CD14-positive monocyte (primary cell): ENCODE measurements around the gene RBKS. TPM values are rescaled to one million over a fixed set of nuclear protein-coding genes. Genes with fewer than 3 reads are reported as not detected.

Experiments used
- DNase-seq, 3 donors: peaks; one replicate each; pipeline ENCODE4 v3.0.0-alpha.2; 2011 to 2022
- H2AFZ ChIP-seq: 2 replicates; pipeline ENCODE4 v1.6.0; 2012; ENCODE audit warnings: mild to moderate bottlenecking, low read depth, low read length, inconsistent platforms; ENCODE audit not compliant: insufficient read depth, poor library complexity, severe bottlenecking
- H3K27ac ChIP-seq, 2 donors: 1 replicate in 1 of 2; 2 replicates in 1 of 2; pipeline ENCODE4 v1.5.1; 2012 to 2013; ENCODE audit warnings: low read length in 2 of 2, control low read depth in 1 of 2, inconsistent platforms in 1 of 2, low read depth in 1 of 2, mild to moderate bottlenecking in 1 of 2
- H3K27me3 ChIP-seq, 2 donors: one replicate each; pipeline versions ENCODE4 v1.6.0 to v1.6.1; 2011 to 2013; ENCODE audit warnings: low read length in 2 of 2; ENCODE audit not compliant: control insufficient read depth in 2 of 2, insufficient read depth in 2 of 2
- H3K36me3 ChIP-seq, 2 donors: replicated peaks in 1 of 2; 1 replicate in 1 of 2; 2 replicates in 1 of 2; pipeline versions ENCODE4 v1.5.1 to v1.6.1; 2012 to 2013; ENCODE audit warnings: low read length in 2 of 2, control low read depth in 1 of 2, inconsistent platforms in 1 of 2, mild to moderate bottlenecking in 1 of 2; ENCODE audit not compliant: insufficient read depth in 2 of 2, control insufficient read depth in 1 of 2
- H3K4me1 ChIP-seq, 2 donors: 1 replicate in 1 of 2; 2 replicates in 1 of 2; pipeline versions ENCODE4 v1.5.1 to v1.6.1; 2012 to 2013; ENCODE audit warnings: low read length in 2 of 2, control low read depth in 1 of 2, inconsistent platforms in 1 of 2, mild to moderate bottlenecking in 1 of 2, moderate library complexity in 1 of 2; ENCODE audit not compliant: insufficient read depth in 2 of 2, control insufficient read depth in 1 of 2
- H3K4me2 ChIP-seq: replicated peaks from 2 replicates; pipeline ENCODE3; 2012; ENCODE audit warnings: low read length, moderate library complexity, mild to moderate bottlenecking; ENCODE audit not compliant: poor library complexity, severe bottlenecking; ENCODE audit errors: extremely low read depth
- H3K4me3 ChIP-seq, 3 experiments: fragments of 200-600 bp in 1 of 3; sonication (generic) in 1 of 3; replicated peaks in 1 of 3; 1 replicate in 2 of 3; 2 replicates in 1 of 3; pipeline ENCODE4 v1.5.1; 2011 to 2013; ENCODE audit warnings: low read length in 3 of 3, mild to moderate bottlenecking in 3 of 3, control low read depth in 2 of 3, low read depth in 2 of 3, inconsistent platforms in 1 of 3, moderate library complexity in 1 of 3
- H3K79me2 ChIP-seq: 2 replicates; pipeline ENCODE4 v1.6.0; 2012; ENCODE audit warnings: mild to moderate bottlenecking, control low read depth, inconsistent platforms, low read length, moderate library complexity; ENCODE audit not compliant: insufficient read depth
- H3K9ac ChIP-seq: 2 replicates; pipeline ENCODE4 v1.6.0; 2017; ENCODE audit warnings: low read length, mild to moderate bottlenecking; ENCODE audit not compliant: insufficient read depth, poor library complexity, severe bottlenecking
- H3K9me3 ChIP-seq, 2 donors: replicated peaks in 1 of 2; 1 replicate in 1 of 2; 2 replicates in 1 of 2; pipeline versions ENCODE4 v1.5.1 to v1.6.1; 2012 to 2013; ENCODE audit warnings: low read length in 2 of 2, control low read depth in 1 of 2; ENCODE audit not compliant: control insufficient read depth in 1 of 2, insufficient read depth in 1 of 2
- H4K20me1 ChIP-seq: 2 replicates; pipeline ENCODE4 v1.6.0; 2012; ENCODE audit warnings: mild to moderate bottlenecking, low read length, control low read depth, moderate library complexity; ENCODE audit not compliant: insufficient read depth
- H3K27ac Mint-ChIP-seq, 7 donors: one replicate each; pipeline ENCODE4 v1.8.0; 2020; ENCODE audit warnings: mild to moderate bottlenecking in 7 of 7, mixed read lengths in 7 of 7, moderate library complexity in 6 of 7, inconsistent platforms in 2 of 7
- H3K27me3 Mint-ChIP-seq, 3 donors: one replicate each; pipeline ENCODE4 v1.8.0; 2021 to 2022; ENCODE audit warnings: low read depth in 3 of 3, mild to moderate bottlenecking in 3 of 3, mixed read lengths in 3 of 3, moderate library complexity in 3 of 3, inconsistent platforms in 1 of 3
- H3K36me3 Mint-ChIP-seq, 2 donors: one replicate each; pipeline ENCODE4 v1.8.0; 2020; ENCODE audit warnings: mixed read lengths in 2 of 2, inconsistent platforms in 1 of 2, mild to moderate bottlenecking in 1 of 2
- H3K4me1 Mint-ChIP-seq: one replicate; pipeline ENCODE4 v1.8.0; 2020; ENCODE audit warnings: mild to moderate bottlenecking, mixed read lengths
- H3K4me3 Mint-ChIP-seq, 2 donors: one replicate each; pipeline ENCODE4 v1.8.0; 2020; ENCODE audit warnings: mild to moderate bottlenecking in 2 of 2, mixed read lengths in 2 of 2, moderate library complexity in 1 of 2
- H3K9me3 Mint-ChIP-seq, 7 donors: one replicate each; pipeline ENCODE4 v1.8.0; 2020 to 2022; ENCODE audit warnings: mixed read lengths in 7 of 7, mild to moderate bottlenecking in 6 of 7, moderate library complexity in 6 of 7, inconsistent platforms in 2 of 7
- CTCF ChIP-seq: fragments of 200-600 bp; IDR thresholded peaks from one replicate; pipeline ENCODE4 v1.8.0; 2022; ENCODE audit warnings: antibody characterized with exemption, mild to moderate bottlenecking
- WGBS: methylation state at CpG from one replicate; pipeline ENCODE4 v1.1.5; 2013; ENCODE audit warnings: missing lambda C conversion rate; ENCODE audit not compliant: insufficient coverage; 5-methylcytosine and 5-hydroxymethylcytosine counted together
- intact Hi-C, 2 donors: fragments of 100-400 bp; cut with micrococcal nuclease; formaldehyde crosslinking; loops; one replicate each; pipeline versions ENCODE4 v1.15.0 to v1.15.1; 2023
- polyA plus RNA-seq, 3 donors: library from polyadenylated mRNA; depleted of rRNA in 1 of 3; unstranded in 2 of 3; stranded (reverse) in 1 of 3; fragments of 300-500 nt in 2 of 3; fragments of >200 nt in 1 of 3; fragmentation: Illumina TruSeq in 2 of 3; gene quantifications; 1 replicate in 2 of 3; 2 replicates in 1 of 3; pipeline ENCODE4 v1.2.3, GENCODE V29; 2012 to 2021

The RBKS gene
- polyA plus RNA-seq, 3 donors, result 3.9 to 39.1 (median 4.3) TPM

DNA sequence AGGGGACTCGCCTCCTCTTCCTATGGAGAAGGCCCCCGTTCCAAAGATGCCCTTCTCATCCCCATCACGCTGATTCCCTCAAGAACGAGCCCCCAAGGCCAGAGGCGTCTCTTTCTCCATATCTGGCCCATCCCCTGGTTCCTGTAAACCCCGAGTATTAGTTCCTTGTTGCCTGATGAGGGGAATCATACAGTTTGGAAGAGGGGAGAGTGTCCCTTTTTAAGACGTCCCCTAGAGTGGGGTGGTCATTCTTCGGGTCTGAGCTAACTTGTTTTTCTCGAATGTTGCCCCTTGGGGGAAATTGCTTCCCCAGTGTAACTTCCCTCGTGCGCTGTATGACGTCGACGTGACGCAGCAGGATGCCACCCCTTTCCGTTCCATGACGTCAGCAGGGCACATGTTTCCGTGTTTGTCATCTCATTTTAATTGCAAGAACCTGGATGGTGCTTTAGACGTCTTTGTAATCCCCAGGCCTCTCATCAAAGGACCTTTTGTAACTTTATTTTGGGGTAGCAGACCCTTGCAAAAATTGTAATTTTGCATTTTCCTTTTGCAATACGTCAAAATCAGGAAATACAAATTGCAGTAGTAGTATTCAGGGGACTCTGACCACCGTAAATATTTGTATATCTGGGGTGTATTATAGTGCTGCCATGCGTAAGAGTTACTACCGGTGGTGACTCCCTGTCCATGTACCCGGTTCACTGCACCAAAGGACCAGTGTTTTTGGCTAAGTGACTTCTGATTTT lies 911 bp upstream of the RBKS start:
- Mint-ChIP-seq H3K27me3 (peaks cover 0 to 4% (median 2%) of the 10 kb centered on the region in 3 donors), H3K36me3 (peaks cover 12 to 21% of the 10 kb centered on the region in 2 donors), H3K4me1 (peaks cover 72% of the 10 kb centered on the region), H3K9me3 (no peaks in the 10 kb centered on the region), H3K4me3 (peak overlapping the region; percentile 86 to 93), H3K27ac (peak overlapping the region; percentile 100)
- Histone ChIP-seq H4K20me1 (no peaks in the 10 kb centered on the region), H3K27me3 (no peaks in the 10 kb centered on the region), H3K4me3 (peak overlapping the region; percentile 79 to 96 (median 87)), H3K9ac (peak overlapping the region; percentile 95), H3K9me3 (no peaks in the 10 kb centered on the region), H3K4me2 (peak overlapping the region; percentile 86), H3K36me3 (peaks cover 0 to 2% of the 10 kb centered on the region in 2 donors), H2AFZ (peak overlapping the region; percentile 27), H3K4me1 (peaks cover 53 to 75% of the 10 kb centered on the region in 2 donors), H3K27ac (peak overlapping the region; percentile 99 to 100), H3K79me2 (peaks cover 92% of the 10 kb centered on the region)
- intact Hi-C loops, result loop anchor here (5.0 to 10.0 kb wide), 3 partner anchors 61 to 504 kb away; partner anchors contain the start of gene FOSL2 (in 2 of the 2)
- 2% methylated on average over 12 of the region's 24 CpGs for WGBS
- peak; percentile 88 to 98 (median 97) for DNase-seq
- TF ChIP-seq CTCF, result no peak

DNA sequence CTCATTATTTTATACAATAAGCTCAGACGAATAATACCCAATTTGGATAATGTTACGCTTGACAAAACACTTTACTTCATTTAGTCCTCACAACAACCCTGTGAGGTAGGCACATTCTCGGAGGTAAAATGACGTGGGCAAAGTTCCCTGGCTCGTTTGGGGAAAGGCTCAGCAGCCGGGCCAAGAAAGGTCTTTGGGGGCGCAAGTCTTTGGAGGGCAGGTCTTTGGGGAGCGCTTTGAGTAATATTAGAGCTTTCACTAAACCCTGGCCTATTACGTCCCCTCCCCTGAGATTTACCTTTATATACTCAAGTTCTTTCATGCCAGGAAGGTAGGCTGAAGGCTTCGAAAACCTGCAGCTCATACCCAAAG lies 427 bp downstream of the RBKS start:
- intact Hi-C loops, result loop anchor here (5.0 to 10.0 kb wide), 3 partner anchors 63 to 505 kb away; partner anchors contain the start of gene FOSL2 (in 2 of the 2)
- no peaks in the 10 kb centered on the region for H4K20me1 ChIP-seq
- no peaks in the 10 kb centered on the region for H3K36me3 ChIP-seq
- peaks cover 82% of the 10 kb centered on the region for H3K79me2 ChIP-seq
- peak overlapping the region; percentile 100 for H3K27ac Mint-ChIP-seq
- H3K4me2 ChIP-seq, result peak overlapping the region; percentile 86
- H2AFZ ChIP-seq, result peak overlapping the region; percentile 59
- peaks cover 4 to 7% of the 10 kb centered on the region in 2 donors for H3K36me3 Mint-ChIP-seq
- H3K9ac ChIP-seq, result peak overlapping the region; percentile 95
- peak overlapping the region; percentile 79 to 96 (median 87) for H3K4me3 ChIP-seq
- H3K27ac ChIP-seq, result peak overlapping the region; percentile 99 to 100
- no peaks in the 10 kb centered on the region for H3K9me3 Mint-ChIP-seq
- TF ChIP-seq CTCF, result no peak
- peaks cover 53 to 69% of the 10 kb centered on the region in 2 donors for H3K4me1 ChIP-seq
- peak overlapping the region; percentile 95 to 98 for H3K4me3 Mint-ChIP-seq
- no peaks in the 10 kb centered on the region for H3K27me3 ChIP-seq
- DNase-seq, result peak in 1 of 3 donors; percentile 22
- H3K9me3 ChIP-seq, result no peaks in the 10 kb centered on the region
- WGBS, result 0% methylated on average over 2 of the region's 10 CpGs
- H3K27me3 Mint-ChIP-seq, result peaks cover 0 to 4% (median 2%) of the 10 kb centered on the region in 3 donors
- peaks cover 67% of the 10 kb centered on the region for H3K4me1 Mint-ChIP-seq
